ENCODE results near the gene CFAP46.
"Not testable (repeated sequence)": the region's sequence is repeated elsewhere in the genome, so short reads cannot be mapped to it uniquely, and the experiment has no call there.

DNA sequence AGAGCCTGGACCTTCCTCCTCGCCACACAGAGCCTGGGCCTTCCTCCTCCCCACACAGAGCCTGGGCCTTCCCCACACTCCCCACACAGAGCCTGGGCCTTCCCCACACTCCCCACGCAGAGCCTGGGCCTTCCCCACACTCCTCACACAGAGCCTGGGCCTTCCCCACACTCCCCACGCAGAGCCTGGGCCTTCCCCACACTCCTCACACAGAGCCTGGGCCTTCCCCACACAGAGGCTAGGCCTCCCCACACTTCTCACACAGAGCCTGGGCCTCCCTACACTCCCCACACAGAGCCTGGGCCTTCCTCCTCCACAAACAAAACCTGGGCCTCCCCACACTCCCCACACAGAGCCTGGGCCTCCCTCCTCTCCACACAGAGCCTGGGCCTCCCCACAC, 11.7 kb downstream of the CFAP46 start:
- TF ChIP-seq, protein P1, sequence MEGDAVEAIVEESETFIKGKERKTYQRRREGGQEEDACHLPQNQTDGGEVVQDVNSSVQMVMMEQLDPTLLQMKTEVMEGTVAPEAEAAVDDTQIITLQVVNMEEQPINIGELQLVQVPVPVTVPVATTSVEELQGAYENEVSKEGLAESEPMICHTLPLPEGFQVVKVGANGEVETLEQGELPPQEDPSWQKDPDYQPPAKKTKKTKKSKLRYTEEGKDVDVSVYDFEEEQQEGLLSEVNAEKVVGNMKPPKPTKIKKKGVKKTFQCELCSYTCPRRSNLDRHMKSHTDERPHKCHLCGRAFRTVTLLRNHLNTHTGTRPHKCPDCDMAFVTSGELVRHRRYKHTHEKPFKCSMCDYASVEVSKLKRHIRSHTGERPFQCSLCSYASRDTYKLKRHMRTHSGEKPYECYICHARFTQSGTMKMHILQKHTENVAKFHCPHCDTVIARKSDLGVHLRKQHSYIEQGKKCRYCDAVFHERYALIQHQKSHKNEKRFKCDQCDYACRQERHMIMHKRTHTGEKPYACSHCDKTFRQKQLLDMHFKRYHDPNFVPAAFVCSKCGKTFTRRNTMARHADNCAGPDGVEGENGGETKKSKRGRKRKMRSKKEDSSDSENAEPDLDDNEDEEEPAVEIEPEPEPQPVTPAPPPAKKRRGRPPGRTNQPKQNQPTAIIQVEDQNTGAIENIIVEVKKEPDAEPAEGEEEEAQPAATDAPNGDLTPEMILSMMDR (IDR thresholded peaks at IDR 0.05; ENCODE audit: poor library complexity), result not testable (repeated sequence)
- not testable (repeated sequence) for TF ChIP-seq EZH2 (IDR thresholded peaks at IDR 0.05; ENCODE audit: borderline replicate concordance); EZH2phosphoT487 (IDR thresholded peaks at IDR 0.05; ENCODE audit: low read depth, severe bottlenecking, unreplicated experiment)

All from hepatocyte (in vitro differentiated cells).